ENCODE results near the gene FMNL2.

GRCh38 chr2:152569186-152569585 lies 234.2 kb downstream of the FMNL2 start:
- TF ChIP-seq CTCF (IDR thresholded peaks at IDR 0.05) (no peak), POLR2A (IDR thresholded peaks at IDR 0.05) (no peak)

All from heart left ventricle (tissue), 13 donors.